ENCODE measurements around the gene SEC11C. TPM values are rescaled to one million over a fixed set of nuclear protein-coding genes. Genes with fewer than 3 reads are reported as not detected.

Gene SEC11C
- total and polyA plus RNA-seq, 9 of the 15 experiments (the other 6 are each of a cell fraction or from before 2014, with no cell fraction given) = 22.0 to 71.3 (median 36.5) TPM

DNA sequence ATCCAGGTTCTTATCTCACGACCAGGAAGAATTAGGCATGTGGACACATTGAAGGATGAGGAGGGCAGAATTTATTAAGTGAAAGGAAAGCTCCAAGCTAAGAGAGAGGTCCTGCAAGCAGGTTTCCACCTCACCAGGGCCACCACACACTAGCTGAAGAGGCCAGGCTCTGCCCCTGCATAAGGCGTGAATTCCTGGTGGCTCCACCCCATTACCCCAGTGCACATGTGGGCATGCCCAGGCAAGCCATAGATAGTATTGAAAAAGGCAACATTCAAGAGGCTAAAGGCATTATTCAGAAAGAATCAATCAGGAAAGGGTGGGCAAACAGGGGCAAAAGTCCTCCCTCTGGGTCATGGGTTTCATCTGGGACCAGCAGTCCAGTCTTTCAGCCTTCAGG is 49.3 kb downstream of the SEC11C start:
- BruUV-seq (replicated peaks) = no TSS peak
- in situ Hi-C loops (cut with MboI) (no loop called here), intact Hi-C loops (cut with micrococcal nuclease) (no loop called here)
- no peak for FAIRE-seq
- no peaks in the 10 kb centered on the region for H3K4me1 ChIP-seq (replicated peaks in 1 of 2; ENCODE audit: control insufficient read depth in 2 of 2, insufficient read depth in 2 of 2, low read length in 2 of 2)
- no peaks in the 10 kb centered on the region for H3K79me2 ChIP-seq (ENCODE audit: control insufficient read depth, insufficient read depth, low read length)
- H3K4me3 ChIP-seq = no peak overlapping the region
- H3K27me3 ChIP-seq (ENCODE audit: control insufficient read depth in 2 of 2, insufficient read depth in 2 of 2, low read length in 2 of 2) = no peaks in the 10 kb centered on the region
- no peak for ATAC-seq
- no peak overlapping the region for H3K27ac ChIP-seq (ENCODE audit: extremely low read depth, low read depth, low read length)
- no peak for TF ChIP-seq GATAD2B (IDR thresholded peaks at IDR 0.05; ENCODE audit: borderline replicate concordance)
- no peak for TF ChIP-seq NCOA2 (IDR thresholded peaks at IDR 0.05; ENCODE audit: partially characterized antibody in 2 of 2)
- no peak for TF ChIP-seq DACH1 (IDR thresholded peaks at IDR 0.05; ENCODE audit: partially characterized antibody)
- TF ChIP-seq ZNF431 (CRISPR knock-in tag; IDR thresholded peaks at IDR 0.05) = no peak
- no peak for TF ChIP-seq ARHGAP35 (IDR thresholded peaks at IDR 0.05; ENCODE audit: partially characterized antibody)
- no peak for TF ChIP-seq HEY1 (CRISPR knock-in tag; IDR thresholded peaks at IDR 0.05; ENCODE audit: borderline replicate concordance)
- TF ChIP-seq ZNF23 (CRISPR knock-in tag; IDR thresholded peaks at IDR 0.05) = no peak
- no peak for TF ChIP-seq ATF1 (CRISPR knock-in tag; IDR thresholded peaks at IDR 0.05)
- no peak for TF ChIP-seq ATF1 (tag; IDR thresholded peaks at IDR 0.05)
- no peak for TF ChIP-seq MAZ (CRISPR knock-in tag; conservative IDR thresholded peaks at IDR 0.05 in 1 of 2, IDR thresholded peaks at IDR 0.05 in 1 of 2)
- no peak for TF ChIP-seq ZC3H11A (IDR thresholded peaks at IDR 0.05; ENCODE audit: low read depth, low read length)
- no peak for TF ChIP-seq RBM22 (IDR thresholded peaks at IDR 0.05; ENCODE audit: low read depth, low read length, poor library complexity, severe bottlenecking)
- H4K20me1 ChIP-seq (replicated peaks; ENCODE audit: control insufficient read depth, insufficient read depth, low read length) = no peaks in the 10 kb centered on the region
- no peaks in the 10 kb centered on the region for H3K9me3 ChIP-seq (replicated peaks; ENCODE audit: control insufficient read depth, insufficient read depth, low read depth, low read length)
- DNase-seq (ENCODE audit: extremely low read depth in 1 of 4, low spot score in 3 of 4) = no peak
- no peak overlapping the region for H2AFZ ChIP-seq (ENCODE audit: low read depth, low read length)
- ChIA-PET POLR2A (no interaction called here), CTCF (ENCODE audit: low intra/inter-chr PET ratio) (no interaction called here)
- no peak overlapping the region for H3K9ac ChIP-seq (ENCODE audit: insufficient read depth in 1 of 2, low read depth in 2 of 2, low read length in 2 of 2)
- 0% methylated on average over 2 of the region's 2 CpGs for WGBS (ENCODE audit: insufficient coverage, low coverage, missing lambda C conversion rate)
- no peak overlapping the region for H3K4me2 ChIP-seq (ENCODE audit: insufficient read depth, low read length)
- no peaks in the 10 kb centered on the region for H3K36me3 ChIP-seq (ENCODE audit: control insufficient read depth, insufficient read depth, low read length)
- no peaks in the 10 kb centered on the region for H3K9me1 ChIP-seq (ENCODE audit: control insufficient read depth, insufficient read depth, low read length)
